HG02623 (cell line): ENCODE results near the gene PRUNE2.

Experiments
- ATAC-seq: cut with Tn5 transposase; IDR thresholded peaks from one replicate; pipeline ENCODE4 v1.9.1; 2021; ENCODE audit warnings: moderate library complexity; ENCODE audit not compliant: unreplicated experiment

PRUNE2 gene

GRCh38 chr9:76580820-76581219, 325.1 kb downstream of the PRUNE2 start:
- ATAC-seq: no peak

GRCh38 chr9:76580188-76580587, 325.7 kb downstream of the PRUNE2 start:
- no peak for ATAC-seq

GRCh38 chr9:76576344-76576743, 329.6 kb downstream of the PRUNE2 start:
- ATAC-seq: peak; percentile 73

GRCh38 chr9:76575761-76576160, 330.2 kb downstream of the PRUNE2 start:
- no peak for ATAC-seq

GRCh38 chr9:76573905-76574760, 331.8 kb downstream of the PRUNE2 start:
- ATAC-seq: no peak

GRCh38 chr9:76573408-76573807, 332.5 kb downstream of the PRUNE2 start:
- ATAC-seq: no peak

- ATAC-seq: no peak
These were observed 333.8 kb downstream of the PRUNE2 start for GRCh38 chr9:76572151-76572550.

GRCh38 chr9:76571743-76572146, 334.2 kb downstream of the PRUNE2 start:
- ATAC-seq: no peak

- ATAC-seq: peak; percentile 81
These were observed 334.6 kb downstream of the PRUNE2 start for GRCh38 chr9:76571288-76571687.

GRCh38 chr9:76570826-76571225, 335.1 kb downstream of the PRUNE2 start:
- ATAC-seq: no peak

GRCh38 chr9:76567086-76567485, 338.8 kb downstream of the PRUNE2 start:
- ATAC-seq: no peak

- ATAC-seq: no peak
These were observed 341.6 kb downstream of the PRUNE2 start for GRCh38 chr9:76564297-76564696.

- peak; percentile 71 for ATAC-seq
These were observed 343.4 kb downstream of the PRUNE2 start for GRCh38 chr9:76562511-76562911.

- peak; percentile 13 for ATAC-seq
These were observed 344.0 kb downstream of the PRUNE2 start for GRCh38 chr9:76561900-76562299.
